Tibial artery (tissue), 4 donors: ENCODE results near the gene RND3.

ENCODE experiments used
- DNase-seq, 2 donors: peaks; one replicate each; pipeline ENCODE4 v3.0.0-alpha.2; 2019
- H3K27ac ChIP-seq, 2 donors: fragments of 200-600 bp; sonication (generic) in 1 of 2; 1 replicate in 1 of 2; 2 replicates in 1 of 2; pipeline ENCODE4 v1.5.1; 2018 to 2019; ENCODE audit warnings: mild to moderate bottlenecking in 1 of 2
- H3K27me3 ChIP-seq, 2 donors: fragments of 200-600 bp; sonication (generic) in 1 of 2; one replicate each; pipeline versions ENCODE4 v1.5.1 to v1.6.0; 2016 to 2019
- H3K36me3 ChIP-seq, 3 donors: fragments of 200-600 bp; sonication (generic) in 2 of 3; one replicate each; pipeline ENCODE4 v1.5.1; 2016 to 2019; ENCODE audit warnings: mild to moderate bottlenecking in 2 of 3
- H3K4me1 ChIP-seq, 4 donors: fragments of 200-600 bp; sonication (generic) in 2 of 4; 1 replicate in 3 of 4; 2 replicates in 1 of 4; pipeline ENCODE4 v1.5.1; 2016 to 2019
- H3K4me3 ChIP-seq, 2 donors: fragments of 200-600 bp; sonication (generic) in 1 of 2; 1 replicate in 1 of 2; 2 replicates in 1 of 2; pipeline ENCODE4 v1.5.1; 2018 to 2019; ENCODE audit warnings: mild to moderate bottlenecking in 2 of 2
- H3K9me3 ChIP-seq, 3 donors: fragments of 200-600 bp; sonication (generic) in 1 of 3; one replicate each; pipeline ENCODE4 v1.5.1; 2016 to 2019
- intact Hi-C: fragments of 100-400 bp; cut with DNase I; formaldehyde crosslinking; loops from one replicate; pipeline ENCODE4 v1.15.0; 2023; ENCODE audit warnings: low total_unique reads
- TF ChIP-seq, protein P1 (sequence below), 2 experiments: fragments of 200-600 bp in 1 of 2; fragments of 450-650 bp in 1 of 2; IDR thresholded peaks; one replicate each; pipeline ENCODE4 v1.5.1; 2017 to 2019; ENCODE audit warnings: antibody characterized with exemption in 2 of 2, mild to moderate bottlenecking in 1 of 2, moderate library complexity in 1 of 2

RND3 gene

DNA sequence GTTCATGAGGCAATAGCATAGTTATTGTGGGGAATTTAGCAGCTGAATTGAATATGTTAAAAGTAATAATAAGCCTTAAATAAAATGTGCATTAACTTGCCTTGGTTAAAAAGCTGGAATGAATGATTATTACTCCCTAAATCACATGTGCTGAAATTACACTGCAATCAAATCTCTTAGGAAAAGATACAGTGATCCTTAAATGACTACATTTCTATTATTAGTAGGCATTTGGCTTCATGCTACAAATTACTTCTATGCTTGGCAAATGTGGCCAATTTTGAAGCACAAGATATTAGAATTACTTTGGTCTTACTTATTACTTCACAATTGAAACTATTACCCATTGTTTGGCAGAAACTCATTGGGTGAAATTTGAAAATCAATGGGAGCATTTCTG is 5.4 kb downstream of the RND3 start:
- Histone ChIP-seq H3K27me3 (no peaks in the 10 kb centered on the region), H3K27ac (peak overlapping the region; percentile 36 to 45), H3K4me3 (no peak overlapping the region), H3K4me1 (peaks cover 0 to 76% (median 69%) of the 10 kb centered on the region in 4 donors), H3K9me3 (no peaks in the 10 kb centered on the region), H3K36me3 (no peaks in the 10 kb centered on the region)
- DNase-seq = no peak
- TF ChIP-seq, protein P1, sequence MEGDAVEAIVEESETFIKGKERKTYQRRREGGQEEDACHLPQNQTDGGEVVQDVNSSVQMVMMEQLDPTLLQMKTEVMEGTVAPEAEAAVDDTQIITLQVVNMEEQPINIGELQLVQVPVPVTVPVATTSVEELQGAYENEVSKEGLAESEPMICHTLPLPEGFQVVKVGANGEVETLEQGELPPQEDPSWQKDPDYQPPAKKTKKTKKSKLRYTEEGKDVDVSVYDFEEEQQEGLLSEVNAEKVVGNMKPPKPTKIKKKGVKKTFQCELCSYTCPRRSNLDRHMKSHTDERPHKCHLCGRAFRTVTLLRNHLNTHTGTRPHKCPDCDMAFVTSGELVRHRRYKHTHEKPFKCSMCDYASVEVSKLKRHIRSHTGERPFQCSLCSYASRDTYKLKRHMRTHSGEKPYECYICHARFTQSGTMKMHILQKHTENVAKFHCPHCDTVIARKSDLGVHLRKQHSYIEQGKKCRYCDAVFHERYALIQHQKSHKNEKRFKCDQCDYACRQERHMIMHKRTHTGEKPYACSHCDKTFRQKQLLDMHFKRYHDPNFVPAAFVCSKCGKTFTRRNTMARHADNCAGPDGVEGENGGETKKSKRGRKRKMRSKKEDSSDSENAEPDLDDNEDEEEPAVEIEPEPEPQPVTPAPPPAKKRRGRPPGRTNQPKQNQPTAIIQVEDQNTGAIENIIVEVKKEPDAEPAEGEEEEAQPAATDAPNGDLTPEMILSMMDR (IDR thresholded peaks at IDR 0.05) = no peak
- intact Hi-C loops = loop anchor here (5.0 to 10.0 kb wide), 2 partner anchors 133 to 315 kb away; no protein-coding TSS in a partner anchor

DNA sequence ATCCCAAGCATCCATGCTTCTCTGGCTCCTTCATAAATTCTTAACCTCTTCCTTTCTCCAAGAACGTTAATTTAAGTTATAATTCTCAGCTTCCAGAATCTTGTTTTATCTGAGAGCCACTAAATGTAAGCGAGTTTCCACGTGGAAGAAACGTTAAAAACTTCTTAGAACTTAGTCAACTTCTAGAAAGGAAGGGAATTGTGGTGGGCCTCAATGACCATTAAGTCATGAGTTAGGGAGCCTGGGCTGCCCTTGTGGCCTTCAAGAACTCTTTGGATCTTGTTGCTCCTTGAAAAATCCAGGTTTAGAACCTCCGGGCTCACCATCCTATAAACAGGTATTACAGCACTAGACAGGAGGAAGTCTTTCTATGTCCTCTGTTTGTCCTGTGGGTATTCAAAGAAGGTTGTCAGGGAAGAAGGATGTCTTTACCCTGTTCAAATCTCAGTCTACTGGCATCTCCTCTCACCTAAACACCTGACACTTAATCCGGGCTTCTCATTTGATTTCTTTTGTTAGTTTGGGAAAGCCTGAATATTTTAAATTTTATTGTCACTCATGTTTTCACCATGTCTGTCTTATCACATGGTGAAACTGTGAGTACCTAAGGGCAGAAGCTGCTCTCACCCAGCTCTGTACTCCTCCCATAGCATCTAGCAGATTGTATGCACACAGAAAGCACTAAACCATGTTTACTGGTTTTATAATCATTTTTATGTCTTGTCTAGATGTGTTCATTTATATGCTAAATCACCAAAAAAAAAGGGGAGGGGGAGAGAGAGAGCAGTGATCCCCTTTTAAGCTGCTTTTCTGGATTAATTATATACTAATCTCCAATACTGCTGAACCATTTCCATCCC is 6.3 kb downstream of the RND3 start:
- Histone ChIP-seq H3K27me3 (no peaks in the 10 kb centered on the region), H3K9me3 (no peaks in the 10 kb centered on the region), H3K36me3 (no peaks in the 10 kb centered on the region), H3K4me1 (peaks cover 0 to 85% (median 75%) of the 10 kb centered on the region in 4 donors), H3K4me3 (no peak overlapping the region), H3K27ac (peak overlapping the region; percentile 45 to 50)
- no peak for DNase-seq
- intact Hi-C loops = loop anchor here (5.0 to 10.0 kb wide), 2 partner anchors 134 to 314 kb away; no protein-coding TSS in a partner anchor
- TF ChIP-seq, protein P1 (IDR thresholded peaks at IDR 0.05) = no peak

DNA sequence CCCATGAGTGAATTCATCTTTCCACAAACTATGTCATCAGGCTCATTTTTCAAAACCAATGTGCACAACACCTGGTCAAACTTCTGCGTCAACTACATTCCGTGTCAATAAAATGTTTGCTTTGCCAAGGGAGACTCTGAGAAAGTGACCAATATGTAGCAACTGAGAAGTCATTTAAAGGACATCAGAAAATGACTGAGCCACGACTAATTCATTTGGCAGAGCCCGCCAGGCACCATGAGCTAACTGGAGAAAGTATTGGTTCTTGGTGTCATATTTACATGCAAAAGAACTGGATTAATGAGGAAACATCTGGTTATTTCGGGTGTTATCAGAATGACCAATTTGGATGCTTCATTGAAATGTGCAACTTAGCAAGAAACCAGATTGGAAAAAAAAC is 7.2 kb downstream of the RND3 start:
- intact Hi-C loops = loop anchor here (5.0 to 10.0 kb wide), 2 partner anchors 135 to 313 kb away; no protein-coding TSS in a partner anchor
- Histone ChIP-seq H3K27me3 (no peaks in the 10 kb centered on the region), H3K4me3 (no peak overlapping the region), H3K4me1 (peaks cover 0 to 95% (median 85%) of the 10 kb centered on the region in 4 donors), H3K9me3 (no peaks in the 10 kb centered on the region), H3K27ac (no peak overlapping the region), H3K36me3 (no peaks in the 10 kb centered on the region)
- no peak for DNase-seq
- TF ChIP-seq, protein P1 (IDR thresholded peaks at IDR 0.05) = no peak

DNA sequence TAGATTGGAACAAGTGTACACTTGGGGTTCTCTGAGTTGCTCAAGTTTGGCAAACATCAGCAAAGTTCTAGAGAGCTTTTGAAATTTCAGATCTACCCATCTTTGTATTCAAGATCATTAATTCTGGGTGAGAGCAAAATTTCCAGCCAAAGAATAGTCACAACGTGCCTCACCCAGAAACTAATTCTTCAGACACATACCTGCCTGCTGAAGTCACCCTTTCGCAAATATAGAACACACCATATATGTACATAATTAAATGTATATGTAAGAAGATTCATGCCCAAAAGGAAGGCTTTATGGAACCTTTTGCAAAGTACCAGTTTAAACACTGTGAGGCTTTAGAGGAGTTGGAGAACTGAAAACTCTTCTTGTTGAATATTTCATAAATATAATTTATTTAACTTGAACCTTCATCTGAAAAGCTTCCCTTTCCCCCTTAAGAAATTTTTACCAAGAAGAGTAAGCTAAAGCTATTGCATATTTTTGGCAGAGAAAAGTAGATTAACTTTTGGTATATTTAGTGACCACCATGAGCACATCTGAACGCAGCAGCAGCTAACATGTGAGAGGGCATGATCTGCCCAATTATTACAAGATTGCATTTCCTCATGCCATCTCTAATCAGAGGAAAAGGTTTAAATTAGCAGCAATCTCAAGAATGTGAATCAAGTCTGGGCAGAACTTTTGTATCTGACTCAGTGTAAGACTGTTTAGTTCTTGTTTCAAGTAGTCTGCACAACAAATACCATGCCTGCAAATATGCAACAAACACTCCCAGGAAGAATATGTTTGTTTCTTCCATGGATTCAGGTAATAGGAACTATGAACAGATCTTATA is 8.2 kb downstream of the RND3 start:
- Histone ChIP-seq H3K36me3 (peaks cover 0 to 4% (median 0%) of the 10 kb centered on the region in 3 donors), H3K27ac (peak overlapping the region; percentile 76 to 83), H3K4me3 (no peak overlapping the region), H3K4me1 (peaks cover 0 to 100% (median 87%) of the 10 kb centered on the region in 4 donors), H3K9me3 (no peaks in the 10 kb centered on the region), H3K27me3 (no peaks in the 10 kb centered on the region)
- intact Hi-C loops = no loop called here
- no peak for DNase-seq
- TF ChIP-seq, protein P1 (IDR thresholded peaks at IDR 0.05) = no peak

DNA sequence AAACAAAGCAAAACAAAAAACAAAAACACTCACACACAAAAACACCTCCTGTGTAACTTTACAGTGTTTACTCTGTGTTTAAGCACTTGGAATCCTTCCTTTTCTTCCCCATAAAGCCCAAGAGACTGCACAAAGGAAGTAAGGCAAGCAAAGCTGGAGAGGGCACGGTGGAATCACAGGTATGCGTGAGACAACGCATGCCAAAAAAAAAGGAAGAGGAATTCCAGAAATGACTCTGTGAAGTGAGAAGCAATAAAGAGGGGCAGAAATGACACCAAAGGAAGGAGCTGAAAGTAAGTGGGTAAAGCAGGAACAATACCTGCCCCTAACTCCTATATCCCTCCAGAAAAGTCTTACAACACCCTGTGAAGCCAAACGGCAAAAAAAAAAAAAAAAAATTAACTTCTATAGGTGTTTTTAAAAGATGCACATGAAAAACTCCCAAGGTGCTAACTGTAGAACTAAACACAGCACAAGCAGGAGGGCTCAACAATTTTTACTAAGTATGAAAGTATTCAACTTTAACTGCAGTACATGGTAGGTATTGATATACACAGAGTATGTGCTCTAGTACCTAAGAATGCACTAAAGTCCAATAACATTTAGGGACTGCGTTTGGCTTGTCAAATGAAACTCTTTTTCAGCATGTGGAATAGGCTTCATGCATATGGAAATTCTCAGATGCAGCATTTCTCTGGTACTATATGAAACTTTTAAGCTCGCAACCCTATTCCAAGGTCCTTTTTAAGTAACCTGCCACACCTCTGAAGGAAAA is 9.1 kb downstream of the RND3 start:
- no peaks in the 10 kb centered on the region for H3K27me3 ChIP-seq
- H3K4me3 ChIP-seq = no peak overlapping the region
- TF ChIP-seq, protein P1 (IDR thresholded peaks at IDR 0.05) = no peak
- no peaks in the 10 kb centered on the region for H3K9me3 ChIP-seq
- peaks cover 0 to 100% (median 84%) of the 10 kb centered on the region in 4 donors for H3K4me1 ChIP-seq
- peaks cover 0 to 13% (median 5%) of the 10 kb centered on the region in 3 donors for H3K36me3 ChIP-seq
- no peak for DNase-seq
- intact Hi-C loops = no loop called here
- peak overlapping the region; percentile 76 to 83 for H3K27ac ChIP-seq
